GM21723 (cell line): Measurements from ENCODE around the gene THBS3.
"Not testable (repeated sequence)": the region's sequence is repeated elsewhere in the genome, so short reads cannot be mapped to it uniquely, and the experiment has no call there.

Experiments
- ATAC-seq: cut with Tn5 transposase; IDR thresholded peaks from one replicate; pipeline ENCODE4 v1.9.1; 2021; ENCODE audit warnings: mild to moderate bottlenecking, moderate library complexity; ENCODE audit not compliant: unreplicated experiment

THBS3 gene

GRCh38 chr1:155207806-155208540 lies at the start of gene THBS3:
Gene THBS3 (minus strand): TSS chr1:155207897. CDS start chr1:155207876, 21 bp downstream.
- ATAC-seq, result no peak

- no peak for ATAC-seq
Observed at GRCh38 chr1:155256058-155256852, 48.6 kb upstream of the THBS3 start.

- ATAC-seq, result no peak
Observed at GRCh38 chr1:155255243-155256007, 47.7 kb upstream of the THBS3 start, which contains the start of gene ENTREP3. Gene ENTREP3 (minus strand): TSS chr1:155255483. CDS start chr1:155254877, 606 bp downstream.

GRCh38 chr1:155254714-155255242 lies 47.1 kb upstream of the THBS3 start:
- no peak for ATAC-seq

GRCh38 chr1:155254228-155254713 lies 46.6 kb upstream of the THBS3 start:
- ATAC-seq, result no peak

- ATAC-seq, result no peak
Observed at GRCh38 chr1:155253797-155254196, 46.1 kb upstream of the THBS3 start.

- ATAC-seq, result no peak
Observed at GRCh38 chr1:155253208-155253607, 45.5 kb upstream of the THBS3 start.

GRCh38 chr1:155251566-155251965 lies 43.9 kb upstream of the THBS3 start:
- ATAC-seq, result no peak

GRCh38 chr1:155250633-155251449 lies 43.1 kb upstream of the THBS3 start:
- ATAC-seq, result peak; percentile 80

GRCh38 chr1:155250246-155250632 lies 42.5 kb upstream of the THBS3 start:
- peak; percentile 8 for ATAC-seq

- ATAC-seq, result no peak
Observed at GRCh38 chr1:155247667-155248553, 40.2 kb upstream of the THBS3 start.

GRCh38 chr1:155246796-155247195 lies 39.1 kb upstream of the THBS3 start:
- ATAC-seq, result not testable (repeated sequence)

GRCh38 chr1:155245163-155245524 lies 37.4 kb upstream of the THBS3 start:
- no peak for ATAC-seq

GRCh38 chr1:155244368-155245162 lies 36.9 kb upstream of the THBS3 start:
- peak; percentile 82 for ATAC-seq

GRCh38 chr1:155242805-155243358 lies 35.2 kb upstream of the THBS3 start:
- no peak for ATAC-seq

- no peak for ATAC-seq
Observed at GRCh38 chr1:155241841-155242264, 34.2 kb upstream of the THBS3 start.

GRCh38 chr1:155241069-155241679 lies 33.5 kb upstream of the THBS3 start:
- ATAC-seq, result no peak

GRCh38 chr1:155236451-155236850 lies 28.8 kb upstream of the THBS3 start:
- ATAC-seq, result no peak
